Common myeloid progenitor, CD34-positive (primary cell): ENCODE data around the gene AKAP13.
A peak's percentile ranks its signal among the peaks of the same experiment; 100 is the strongest.

Source experiments
- CTCF ChIA-PET: fragments of 350-600 bp; sonication (Branson Sonifier 250); formaldehyde crosslinking; loops from one replicate; lab custom pipeline; 2021; ENCODE audit warnings: antibody characterized with exemption; lab: Charles Lee
- POLR2A ChIA-PET: fragments of 350-600 bp; sonication (Branson Sonifier 250); formaldehyde crosslinking; loops from one replicate; lab custom pipeline; 2021; ENCODE audit warnings: antibody characterized with exemption; lab: Charles Lee
- DNase-seq, 3 donors: peaks; one replicate each; pipeline versions ENCODE4 v3.0.0 to v3.0.0-alpha.2; 2013
- H3K27ac ChIP-seq, 2 experiments: 1 replicate in 1 of 2; 2 replicates in 1 of 2; pipeline ENCODE4 v1.7.0; 2013; ENCODE audit warnings: inconsistent platforms in 2 of 2, low read length in 2 of 2, mild to moderate bottlenecking in 2 of 2, low read depth in 1 of 2, moderate library complexity in 1 of 2; ENCODE audit not compliant: severe bottlenecking in 2 of 2, insufficient read depth in 1 of 2, poor library complexity in 1 of 2
- H3K27me3 ChIP-seq, 5 experiments: replicated peaks in 2 of 5; 1 replicate in 3 of 5; 2 replicates in 2 of 5; pipeline versions ENCODE4 v1.6.1 to v1.7.0; 2013; ENCODE audit warnings: low read length in 4 of 5, mild to moderate bottlenecking in 2 of 5, moderate library complexity in 2 of 5, inconsistent platforms in 1 of 5; ENCODE audit not compliant: insufficient read depth in 5 of 5, control insufficient read depth in 4 of 5
- H3K36me3 ChIP-seq, 4 experiments: 1 replicate in 2 of 4; 2 replicates in 2 of 4; pipeline versions ENCODE4 v1.6.1 to v1.7.0; 2013; ENCODE audit warnings: low read length in 3 of 4, control low read depth in 1 of 4, mild to moderate bottlenecking in 1 of 4; ENCODE audit not compliant: control insufficient read depth in 4 of 4, insufficient read depth in 4 of 4
- H3K4me1 ChIP-seq, 4 experiments: 1 replicate in 3 of 4; 2 replicates in 1 of 4; pipeline versions ENCODE4 v1.6.1 to v1.7.1; 2013; ENCODE audit warnings: low read length in 3 of 4, mild to moderate bottlenecking in 3 of 4, control low read depth in 1 of 4, inconsistent platforms in 1 of 4, moderate library complexity in 1 of 4; ENCODE audit not compliant: control insufficient read depth in 4 of 4, insufficient read depth in 4 of 4; ENCODE audit errors: control extremely low read depth in 1 of 4
- H3K4me3 ChIP-seq, 7 experiments: 1 replicate in 4 of 7; 2 replicates in 3 of 7; pipeline versions ENCODE4 v1.5.1 to v1.7.0; 2013; ENCODE audit warnings: mild to moderate bottlenecking in 7 of 7, low read length in 6 of 7, moderate library complexity in 6 of 7, inconsistent platforms in 2 of 7, low read depth in 2 of 7, control low read depth in 1 of 7; ENCODE audit not compliant: insufficient read depth in 4 of 7, control insufficient read depth in 1 of 7; ENCODE audit errors: extremely low read depth in 1 of 7
- H3K9me3 ChIP-seq, 5 experiments: 1 replicate in 4 of 5; 2 replicates in 1 of 5; pipeline versions ENCODE4 v1.6.1 to v1.7.1; 2013; ENCODE audit warnings: low read length in 4 of 5, mild to moderate bottlenecking in 2 of 5, inconsistent platforms in 1 of 5, low read depth in 1 of 5, moderate library complexity in 1 of 5; ENCODE audit not compliant: control insufficient read depth in 4 of 5, insufficient read depth in 2 of 5; ENCODE audit errors: control extremely low read depth in 1 of 5
- WGBS: methylation state at CpG from one replicate; pipeline ENCODE4 v1.1.5; 2013; ENCODE audit not compliant: insufficient coverage; 5-methylcytosine and 5-hydroxymethylcytosine counted together

The AKAP13 gene

GRCh38 chr15:85568261-85568808 lies 187.9 kb downstream of the AKAP13 start:
- CTCF ChIA-PET = no interaction called here
- Histone ChIP-seq H3K27ac (no peak overlapping the region), H3K4me3 (no peak overlapping the region), H3K9me3 (no peaks in the 10 kb centered on the region), H3K4me1 (peaks cover 0 to 7% (median 2%) of the 10 kb centered on the region in 4 experiments), H3K27me3 (no peaks in the 10 kb centered on the region), H3K36me3 (peaks cover 0 to 2% (median 0%) of the 10 kb centered on the region in 4 experiments)
- no peak for DNase-seq
- POLR2A ChIA-PET = interaction anchor here (0.7 kb wide), 1 partner anchor 254 kb away, joined by 3 read pairs; no protein-coding TSS in a partner anchor
- 98% methylated on average over 6 of the region's 7 CpGs for WGBS

- Histone ChIP-seq H3K9me3 (no peaks in the 10 kb centered on the region), H3K27me3 (no peaks in the 10 kb centered on the region), H3K4me3 (no peak overlapping the region), H3K27ac (no peak overlapping the region), H3K36me3 (peaks cover 0 to 2% (median under 1%) of the 10 kb centered on the region in 4 experiments), H3K4me1 (peaks cover 0 to 4% (median 2%) of the 10 kb centered on the region in 4 experiments)
- POLR2A ChIA-PET = no interaction called here
- DNase-seq = no peak
- WGBS = over 99% methylated on average over 8 of the region's 8 CpGs
- CTCF ChIA-PET = no interaction called here
Measured at GRCh38 chr15:85570336-85570735, 189.9 kb downstream of the AKAP13 start.

GRCh38 chr15:85571780-85572179 lies 191.4 kb downstream of the AKAP13 start:
- no peaks in the 10 kb centered on the region for H3K27me3 ChIP-seq
- no peak for DNase-seq
- CTCF ChIA-PET = no interaction called here
- H3K36me3 ChIP-seq = peaks cover 0 to 2% (median under 1%) of the 10 kb centered on the region in 4 experiments
- no peaks in the 10 kb centered on the region for H3K9me3 ChIP-seq
- H3K4me1 ChIP-seq = peaks cover 0 to 4% (median 2%) of the 10 kb centered on the region in 4 experiments
- no peak overlapping the region for H3K27ac ChIP-seq
- POLR2A ChIA-PET = interaction anchor here (0.7 kb wide), 1 partner anchor 27 kb away, joined by 3 read pairs; no protein-coding TSS in a partner anchor
- H3K4me3 ChIP-seq = no peak overlapping the region
- whole genome bisulfite sequencing = 88% methylated on average over 1 of the region's 1 CpG

GRCh38 chr15:85576392-85576791 lies 196.0 kb downstream of the AKAP13 start:
- ChIA-PET POLR2A (no interaction called here), CTCF (interaction anchor here (1.1 to 1.3 kb wide), 3 partner anchors 11 to 19 kb away, joined by 3 to 4 read pairs (median 4); no protein-coding TSS in a partner anchor)
- no peak for DNase-seq

GRCh38 chr15:85578941-85579701 lies 198.7 kb downstream of the AKAP13 start:
- DNase-seq = peak in 2 of 3 donors; percentile 52 to 65
- H3K27ac ChIP-seq = peak overlapping the region in 1 of 2 experiments; percentile 52
- H3K9me3 ChIP-seq = no peaks in the 10 kb centered on the region
- WGBS = 41% methylated on average over 7 of the region's 9 CpGs
- CTCF ChIA-PET = interaction anchor here (0.6 to 1.4 kb wide), 2 partner anchors 19 to 22 kb away, joined by 3 read pairs; no protein-coding TSS in a partner anchor
- peaks cover 38 to 56% (median 51%) of the 10 kb centered on the region in 4 experiments for H3K4me1 ChIP-seq
- peaks cover 0 to 12% (median 3%) of the 10 kb centered on the region in 4 experiments for H3K36me3 ChIP-seq
- POLR2A ChIA-PET = no interaction called here
- H3K27me3 ChIP-seq = no peaks in the 10 kb centered on the region
- H3K4me3 ChIP-seq = peak overlapping the region in 4 of 7 experiments; percentile 2 to 41 (median 9)

More at GRCh38 chr15:85576392-85576791, 196.0 kb downstream of the AKAP13 start:
- no peak overlapping the region for H3K27ac ChIP-seq
- H3K4me1 ChIP-seq = peaks cover 16 to 29% (median 28%) of the 10 kb centered on the region in 4 experiments
- WGBS = 96% methylated on average over 3 of the region's 3 CpGs
- no peaks in the 10 kb centered on the region for H3K9me3 ChIP-seq
- H3K4me3 ChIP-seq = no peak overlapping the region
- peaks cover 0 to 12% (median 3%) of the 10 kb centered on the region in 4 experiments for H3K36me3 ChIP-seq
- H3K27me3 ChIP-seq = no peaks in the 10 kb centered on the region

- no peaks in the 10 kb centered on the region for H3K9me3 ChIP-seq
- ChIA-PET POLR2A (no interaction called here), CTCF (interaction anchor here (0.6 to 3.3 kb wide), 9 partner anchors 11 to 101 kb away, joined by 3 to 16 read pairs (median 5); no protein-coding TSS in a partner anchor)
- 90% methylated on average over 12 of the region's 14 CpGs for WGBS
- peak overlapping the region in 1 of 2 experiments; percentile 94 for H3K27ac ChIP-seq
- H3K4me3 ChIP-seq = peak overlapping the region in 2 of 7 experiments; percentile 8 to 39
- DNase-seq = peak in 1 of 3 donors; percentile 33
- H3K4me1 ChIP-seq = peaks cover 46 to 66% (median 61%) of the 10 kb centered on the region in 4 experiments
- peaks cover 0 to 10% (median 3%) of the 10 kb centered on the region in 4 experiments for H3K36me3 ChIP-seq
- H3K27me3 ChIP-seq = no peaks in the 10 kb centered on the region
Measured at GRCh38 chr15:85579957-85580694, 199.7 kb downstream of the AKAP13 start.
